Right hindlimb (tissue), 1 donor: Measurements from ENCODE around the gene SCN9A.
"Not testable (repeated sequence)": the region's sequence is repeated elsewhere in the genome, so short reads cannot be mapped to it uniquely, and the experiment has no call there.

ENCODE experiments used
- DNase-seq: peaks from one replicate; pipeline ENCODE4 v3.0.0-alpha.2; 2018

SCN9A gene

GRCh38 chr2:166375736-166376487 lies at the start of gene SCN9A:
TSS of gene SCN9A (minus strand) at chr2:166375944. CDS start at chr2:166311756, 64,188 bp downstream.
- DNase-seq, result peak; percentile 88

- DNase-seq, result no peak
Observed at GRCh38 chr2:166424841-166425240, 49.1 kb upstream of the SCN9A start.

GRCh38 chr2:166419616-166419934 lies 43.8 kb upstream of the SCN9A start:
- DNase-seq, result no peak

- no peak for DNase-seq
Observed at GRCh38 chr2:166418853-166419615, 43.3 kb upstream of the SCN9A start.

GRCh38 chr2:166417669-166418068 lies 41.9 kb upstream of the SCN9A start:
- no peak for DNase-seq

- no peak for DNase-seq
Observed at GRCh38 chr2:166413255-166413654, 37.5 kb upstream of the SCN9A start.

GRCh38 chr2:166411473-166412230 lies 35.9 kb upstream of the SCN9A start:
- DNase-seq, result no peak

- no peak for DNase-seq
Observed at GRCh38 chr2:166410828-166411472, 35.2 kb upstream of the SCN9A start.

- not testable (repeated sequence) for DNase-seq
Observed at GRCh38 chr2:166407746-166408145, 32.0 kb upstream of the SCN9A start.

GRCh38 chr2:166406374-166406773 lies 30.6 kb upstream of the SCN9A start:
- no peak for DNase-seq

GRCh38 chr2:166405569-166405926 lies 29.8 kb upstream of the SCN9A start:
- no peak for DNase-seq

- no peak for DNase-seq
Observed at GRCh38 chr2:166404831-166405568, 29.3 kb upstream of the SCN9A start.

GRCh38 chr2:166394245-166394644 lies 18.5 kb upstream of the SCN9A start:
- no peak for DNase-seq

GRCh38 chr2:166393008-166393407 lies 17.3 kb upstream of the SCN9A start:
- no peak for DNase-seq

- peak; percentile 48 for DNase-seq
Observed at GRCh38 chr2:166388481-166389070, 12.8 kb upstream of the SCN9A start.

- DNase-seq, result no peak
Observed at GRCh38 chr2:166385313-166385712, 9.6 kb upstream of the SCN9A start.

GRCh38 chr2:166384774-166385173 lies 9.0 kb upstream of the SCN9A start:
- no peak for DNase-seq

- DNase-seq, result no peak
Observed at GRCh38 chr2:166382448-166382847, 6.7 kb upstream of the SCN9A start.

- DNase-seq, result no peak
Observed at GRCh38 chr2:166380615-166381014, 4.9 kb upstream of the SCN9A start.

GRCh38 chr2:166376873-166377272 lies 1.1 kb upstream of the SCN9A start:
- no peak for DNase-seq

GRCh38 chr2:166376488-166376828 lies 714 bp upstream of the SCN9A start:
- no peak for DNase-seq

GRCh38 chr2:166375195-166375735 lies 479 bp downstream of the SCN9A start:
- DNase-seq, result peak; percentile 50
